Osteocyte (in vitro differentiated cells): ENCODE measurements around the gene ARFIP1. TPM values are rescaled to one million over a fixed set of nuclear protein-coding genes. Genes with fewer than 3 reads are reported as not detected.
"Not testable (repeated sequence)": the region's sequence is repeated elsewhere in the genome, so short reads cannot be mapped to it uniquely, and the experiment has no call there.

Source experiments
- DNase-seq: peaks from one replicate; pipeline ENCODE4 v3.0.0; 2021; ENCODE audit warnings: mixed read lengths; ENCODE audit not compliant: unreplicated experiment; ENCODE audit errors: extremely low spot score
- H3K27ac Mint-ChIP-seq: one replicate; pipeline ENCODE4 v1.8.0; 2021; ENCODE audit warnings: mild to moderate bottlenecking, mixed read lengths; ENCODE audit not compliant: unreplicated experiment
- H3K27me3 Mint-ChIP-seq: one replicate; pipeline ENCODE4 v1.8.0; 2021; ENCODE audit warnings: mixed read lengths; ENCODE audit not compliant: unreplicated experiment
- H3K36me3 Mint-ChIP-seq: one replicate; pipeline ENCODE4 v1.8.0; 2021; ENCODE audit warnings: mixed read lengths; ENCODE audit not compliant: unreplicated experiment
- H3K4me1 Mint-ChIP-seq: one replicate; pipeline ENCODE4 v1.8.0; 2021; ENCODE audit warnings: mixed read lengths; ENCODE audit not compliant: unreplicated experiment
- H3K4me3 Mint-ChIP-seq: one replicate; pipeline ENCODE4 v1.8.0; 2021; ENCODE audit warnings: mild to moderate bottlenecking, moderate library complexity, mixed read lengths; ENCODE audit not compliant: unreplicated experiment
- H3K9me3 Mint-ChIP-seq: one replicate; pipeline ENCODE4 v1.8.0; 2021; ENCODE audit warnings: mixed read lengths; ENCODE audit not compliant: unreplicated experiment
- CTCF ChIP-seq: fragments of 200-600 bp; sonication (generic); IDR thresholded peaks from 2 replicates; pipeline ENCODE4 v1.5.0; 2021; ENCODE audit warnings: antibody characterized with exemption, mild to moderate bottlenecking, moderate library complexity
- total RNA-seq: library from RNA; stranded (reverse); gene quantifications from 2 replicates; pipeline ENCODE4 v1.2.1, GENCODE V29; 2021

ARFIP1 gene
- total RNA-seq, 1 donor from 2014 or later: 41.9 TPM

DNA sequence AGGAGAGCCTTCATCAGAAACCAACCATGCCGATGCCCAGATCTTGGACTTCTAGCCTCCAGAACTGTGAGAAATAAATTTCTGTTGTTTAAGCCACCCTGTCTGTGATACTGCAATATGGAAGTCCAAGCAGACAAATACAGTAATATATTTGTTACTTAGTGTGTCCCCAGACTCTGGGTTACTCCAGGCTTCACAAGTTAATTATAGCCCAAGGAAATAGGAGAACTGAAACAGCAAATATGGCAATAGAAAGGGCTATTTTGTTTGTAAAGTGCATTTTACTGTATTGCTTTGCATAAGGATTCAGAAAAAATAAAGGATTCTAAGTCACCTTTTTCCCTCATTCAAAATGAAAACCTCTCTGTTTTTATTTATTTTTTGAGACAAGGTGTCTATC is 16.0 kb upstream of the ARFIP1 start:
- Mint-ChIP-seq H3K27me3 (peaks cover 41% of the 10 kb centered on the region), H3K4me1 (no peaks in the 10 kb centered on the region), H3K36me3 (no peaks in the 10 kb centered on the region), H3K27ac (no peak overlapping the region), H3K9me3 (no peaks in the 10 kb centered on the region), H3K4me3 (no peak overlapping the region)
- no peak for TF ChIP-seq CTCF
- no peak for DNase-seq

- peaks cover 40% of the 10 kb centered on the region for H3K27me3 Mint-ChIP-seq
- H3K9me3 Mint-ChIP-seq, H3K4me1 Mint-ChIP-seq, H3K4me3 Mint-ChIP-seq, H3K27ac Mint-ChIP-seq, DNase-seq, H3K36me3 Mint-ChIP-seq: not testable (repeated sequence)
These were observed 14.6 kb upstream of the ARFIP1 start for GRCh38 chr4:152765069-152765737.

DNA sequence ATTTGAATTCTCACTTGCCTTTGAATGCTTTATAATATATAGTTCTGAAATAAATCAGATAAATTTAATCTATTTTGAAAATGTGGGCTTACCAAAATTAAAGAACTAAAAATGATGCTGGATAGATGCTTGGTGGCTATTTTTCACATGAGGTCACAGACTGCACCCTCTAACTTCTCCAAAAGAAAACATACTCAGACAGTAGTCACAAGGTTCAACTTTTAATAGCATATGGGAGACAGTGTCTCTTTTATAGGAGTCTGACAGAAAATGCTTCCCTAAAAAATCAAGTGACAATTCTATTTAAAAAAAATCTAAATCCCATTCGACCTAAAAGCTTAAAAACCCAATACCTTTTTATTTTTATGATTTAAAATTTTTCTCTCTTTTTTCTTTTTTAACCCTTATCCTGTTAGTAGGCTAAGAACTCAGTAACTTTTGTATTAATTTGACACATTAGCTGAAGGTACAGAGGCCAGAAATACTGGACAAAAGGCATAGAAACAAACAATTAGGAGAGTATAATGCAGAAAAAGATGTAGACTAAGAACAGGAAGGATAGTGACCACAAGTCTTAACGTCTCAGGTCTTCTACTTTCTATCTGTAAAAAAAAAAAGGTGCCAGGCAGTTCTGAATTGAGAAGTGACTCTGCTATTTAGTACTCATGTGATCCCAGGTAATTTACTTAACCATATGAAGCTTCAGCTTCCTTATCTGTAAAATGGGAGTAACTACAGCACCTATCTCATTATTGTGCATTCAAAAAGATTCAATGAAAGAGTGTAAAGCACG is 7.8 kb upstream of the ARFIP1 start:
- Mint-ChIP-seq H3K27ac (no peak overlapping the region), H3K9me3 (no peaks in the 10 kb centered on the region), H3K4me1 (no peaks in the 10 kb centered on the region), H3K36me3 (no peaks in the 10 kb centered on the region), H3K27me3 (peaks cover 28% of the 10 kb centered on the region), H3K4me3 (no peak overlapping the region)
- DNase-seq: no peak
- TF ChIP-seq CTCF: no peak

- Mint-ChIP-seq H3K27me3 (peaks cover 30% of the 10 kb centered on the region), H3K4me1 (peaks cover 1% of the 10 kb centered on the region), H3K27ac (no peak overlapping the region), H3K9me3 (no peaks in the 10 kb centered on the region), H3K4me3 (no peak overlapping the region), H3K36me3 (no peaks in the 10 kb centered on the region)
- no peak for DNase-seq
- TF ChIP-seq CTCF: no peak
These were observed 6.4 kb upstream of the ARFIP1 start for GRCh38 chr4:152773339-152773738.

GRCh38 chr4:152773953-152774352 is 5.8 kb upstream of the ARFIP1 start:
- no peak overlapping the region for H3K27ac Mint-ChIP-seq
- no peak for TF ChIP-seq CTCF
- H3K4me1 Mint-ChIP-seq: peaks cover 7% of the 10 kb centered on the region
- H3K27me3 Mint-ChIP-seq: peaks cover 30% of the 10 kb centered on the region
- H3K4me3 Mint-ChIP-seq: no peak overlapping the region
- no peaks in the 10 kb centered on the region for H3K36me3 Mint-ChIP-seq
- H3K9me3 Mint-ChIP-seq: no peaks in the 10 kb centered on the region
- no peak for DNase-seq
